Smooth muscle cell (in vitro differentiated cells): ENCODE measurements around the gene CYP26C1. TPM values are rescaled to one million over a fixed set of nuclear protein-coding genes. Genes with fewer than 3 reads are reported as not detected.
A peak's percentile ranks its signal among the peaks of the same experiment; 100 is the strongest.

ENCODE experiments used
- DNase-seq: peaks from one replicate; lab custom pipeline; 2025; ENCODE audit not compliant: unreplicated experiment; lab: John Stamatoyannopoulos, UW
- H2AFZ ChIP-seq: fragments of 200-600 bp; sonication (generic); 2 replicates; pipeline ENCODE4 v1.6.0; 2016; ENCODE audit warnings: antibody characterized with exemption, low read depth, mild to moderate bottlenecking
- H3F3A ChIP-seq: fragments of 200-600 bp; sonication (generic); 2 replicates; pipeline ENCODE4 v1.6.0; 2017; ENCODE audit warnings: antibody characterized with exemption, low read depth
- H3K27ac ChIP-seq: fragments of 200-600 bp; sonication (generic); 2 replicates; pipeline ENCODE4 v1.5.1; 2016; ENCODE audit warnings: low read depth, mild to moderate bottlenecking
- H3K27me3 ChIP-seq: fragments of 200-600 bp; sonication (generic); 2 replicates; pipeline ENCODE4 v1.6.1; 2016; ENCODE audit warnings: low read depth, mild to moderate bottlenecking
- H3K36me3 ChIP-seq: fragments of 200-600 bp; sonication (generic); 2 replicates; pipeline ENCODE4 v1.5.1; 2016; ENCODE audit warnings: low read depth
- H3K4me1 ChIP-seq: fragments of 200-600 bp; sonication (generic); 2 replicates; pipeline ENCODE4 v1.5.1; 2016; ENCODE audit warnings: low read depth
- H3K4me2 ChIP-seq: fragments of 200-600 bp; sonication (generic); 2 replicates; pipeline ENCODE4 v1.6.0; 2016; ENCODE audit warnings: mild to moderate bottlenecking
- H3K4me3 ChIP-seq: fragments of 200-600 bp; sonication (generic); 2 replicates; pipeline ENCODE4 v1.5.1; 2016; ENCODE audit warnings: mild to moderate bottlenecking
- H3K79me2 ChIP-seq: fragments of 200-600 bp; sonication (generic); 2 replicates; pipeline ENCODE4 v1.6.0; 2016; ENCODE audit warnings: low read depth, mild to moderate bottlenecking
- H3K9ac ChIP-seq: fragments of 200-600 bp; sonication (generic); 2 replicates; pipeline ENCODE4 v1.6.0; 2016; ENCODE audit warnings: low read depth
- H3K9me3 ChIP-seq: fragments of 200-600 bp; sonication (generic); replicated peaks from 2 replicates; pipeline ENCODE4 v1.5.1; 2016; ENCODE audit warnings: low read depth
- H4K20me1 ChIP-seq: fragments of 200-600 bp; sonication (generic); 2 replicates; pipeline ENCODE4 v1.6.0; 2016; ENCODE audit warnings: low read depth
- CTCF ChIP-seq: fragments of 200-600 bp; sonication (generic); IDR thresholded peaks from 2 replicates; pipeline ENCODE4 v1.5.1; 2017; ENCODE audit warnings: borderline replicate concordance, mild to moderate bottlenecking, antibody characterized with exemption; ENCODE audit not compliant: insufficient read depth, poor library complexity, severe bottlenecking
- WGBS: methylation state at CpG from one replicate; pipeline ENCODE4 v1.1.7; 2016; ENCODE audit warnings: low lambda C conversion rate; 5-methylcytosine and 5-hydroxymethylcytosine counted together
- polyA plus RNA-seq: library from polyadenylated mRNA; unstranded; fragments of >200 nt; fragmentation: Nextera tagmentation; extraction: Ambion mirVana; gene quantifications from 2 replicates; pipeline ENCODE4 v1.2.1, GENCODE V29; 2016
- total RNA-seq: library from RNA; depleted of rRNA; stranded (reverse); fragments of >200 nt; gene quantifications from 2 replicates; pipeline ENCODE4 v1.2.3, GENCODE V29; 2014

CYP26C1 gene
- total and polyA plus RNA-seq, 2 experiments from 2014 or later = 0.13 TPM; not detected in 1

- no peaks in the 10 kb centered on the region for H3K79me2 ChIP-seq
- no peaks in the 10 kb centered on the region for H3K9me3 ChIP-seq
- H3K27me3 ChIP-seq = no peaks in the 10 kb centered on the region
- H3K4me2 ChIP-seq = no peak overlapping the region
- TF ChIP-seq CTCF = no peak
- H3K27ac ChIP-seq = no peak overlapping the region
- no peak overlapping the region for H2AFZ ChIP-seq
- 93% methylated on average over 3 of the region's 3 CpGs for WGBS
- DNase-seq = no peak
- no peaks in the 10 kb centered on the region for H3K4me1 ChIP-seq
- no peaks in the 10 kb centered on the region for H4K20me1 ChIP-seq
- H3K4me3 ChIP-seq = no peak overlapping the region
- no peaks in the 10 kb centered on the region for H3K36me3 ChIP-seq
- H3K9ac ChIP-seq = no peak overlapping the region
- H3F3A ChIP-seq = no peaks in the 10 kb centered on the region
These were observed 50.0 kb downstream of the CYP26C1 start for GRCh38 chr10:93110472-93111146.

GRCh38 chr10:93113042-93113441, 52.4 kb downstream of the CYP26C1 start:
- no peak overlapping the region for H3K27ac ChIP-seq

GRCh38 chr10:93115661-93116383, 55.2 kb downstream of the CYP26C1 start:
- TF ChIP-seq CTCF = peak; percentile 40
- H3K4me2 ChIP-seq = no peak overlapping the region
- no peak overlapping the region for H3K9ac ChIP-seq
- DNase-seq = no peak
- no peak overlapping the region for H2AFZ ChIP-seq
- no peak overlapping the region for H3K27ac ChIP-seq
- 88% methylated on average over 4 of the region's 4 CpGs for WGBS
- H3K4me1 ChIP-seq = no peaks in the 10 kb centered on the region
- H3F3A ChIP-seq = no peaks in the 10 kb centered on the region
- H3K4me3 ChIP-seq = no peak overlapping the region
- H3K27me3 ChIP-seq = no peaks in the 10 kb centered on the region
- H3K9me3 ChIP-seq = no peaks in the 10 kb centered on the region
- H3K79me2 ChIP-seq = no peaks in the 10 kb centered on the region
- H4K20me1 ChIP-seq = no peaks in the 10 kb centered on the region
- H3K36me3 ChIP-seq = no peaks in the 10 kb centered on the region

More at GRCh38 chr10:93113042-93113441, 52.4 kb downstream of the CYP26C1 start:
- no peaks in the 10 kb centered on the region for H3K9me3 ChIP-seq
- no peak overlapping the region for H2AFZ ChIP-seq
- DNase-seq = no peak
- H3K36me3 ChIP-seq = no peaks in the 10 kb centered on the region
- no peak overlapping the region for H3K4me2 ChIP-seq
- no peak overlapping the region for H3K9ac ChIP-seq
- no peaks in the 10 kb centered on the region for H4K20me1 ChIP-seq
- no peaks in the 10 kb centered on the region for H3F3A ChIP-seq
- TF ChIP-seq CTCF = no peak
- H3K4me3 ChIP-seq = no peak overlapping the region
- no peaks in the 10 kb centered on the region for H3K4me1 ChIP-seq
- no peaks in the 10 kb centered on the region for H3K79me2 ChIP-seq
- 82% methylated on average over 2 of the region's 2 CpGs for WGBS
- no peaks in the 10 kb centered on the region for H3K27me3 ChIP-seq

Other genes with a start within 250 kb of the CYP26C1 start
- 3.3 and 5.2 TPM in 2 replicates for gene EXOC6, start 212.3 kb upstream of the CYP26C1 start, total RNA-seq
- 1.7 TPM in 2 replicates for gene EXOC6, start 212.3 kb upstream of the CYP26C1 start, polyA plus RNA-seq
- gene CYP26A1, start 13.1 kb downstream of the CYP26C1 start, total RNA-seq = not detected in 2 replicates
- 0.14 TPM in 1 of 2 replicates, not detected in the other for gene CYP26A1, start 13.1 kb downstream of the CYP26C1 start, polyA plus RNA-seq